Activated CD8-positive, alpha-beta memory T cell treated with anti-CD3 and anti-CD28 coated beads for 24 hours (primary cell): Measurements from ENCODE around the gene NECTIN1.

Source experiments
- DNase-seq: peaks from one replicate; pipeline ENCODE4 v3.0.0-alpha.2; 2020

Gene NECTIN1

DNA sequence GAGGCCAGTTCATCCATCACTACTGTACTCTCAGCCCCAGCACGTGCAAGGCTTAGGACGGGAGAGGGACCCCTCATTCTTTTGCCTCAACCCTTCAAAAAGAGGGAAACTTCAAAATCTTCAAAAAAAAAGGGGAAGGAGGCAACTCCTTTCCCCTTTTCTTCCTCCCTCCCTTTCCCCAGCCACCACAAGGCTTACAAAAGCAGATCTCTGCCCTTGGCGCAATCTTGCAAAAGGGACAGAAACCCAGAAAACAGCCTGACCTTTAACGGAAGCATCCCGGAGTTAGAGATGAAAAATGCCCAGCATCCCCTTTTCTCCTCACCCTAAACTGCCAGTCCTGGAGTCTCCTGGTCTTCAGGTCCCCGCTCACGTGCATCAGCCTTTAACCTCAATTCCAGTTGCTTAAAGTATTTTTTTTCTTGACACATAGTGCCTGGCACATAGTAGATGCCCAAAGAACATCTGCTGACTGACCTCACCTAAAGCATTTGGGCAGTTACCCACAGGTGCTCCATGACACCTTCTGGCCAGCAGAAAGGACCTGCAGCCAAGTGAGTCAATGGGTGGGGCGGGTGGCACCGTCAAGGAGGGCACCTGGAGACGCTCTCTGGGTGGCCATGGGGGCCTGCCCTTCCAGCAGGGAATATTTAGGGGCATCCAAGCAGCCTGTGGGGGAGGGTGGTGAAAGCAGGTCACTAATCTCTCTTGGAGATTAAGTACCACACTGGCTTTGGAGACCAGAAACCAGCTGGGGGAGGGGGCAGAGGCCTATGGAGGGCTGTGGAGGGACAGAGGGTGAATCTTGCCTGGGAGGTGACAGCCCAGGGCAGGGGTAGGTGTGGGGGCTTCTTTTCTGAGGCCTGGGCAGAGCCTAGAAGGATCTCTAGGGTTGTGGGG, 16.3 kb downstream of the NECTIN1 start:
- DNase-seq, result no peak

DNA sequence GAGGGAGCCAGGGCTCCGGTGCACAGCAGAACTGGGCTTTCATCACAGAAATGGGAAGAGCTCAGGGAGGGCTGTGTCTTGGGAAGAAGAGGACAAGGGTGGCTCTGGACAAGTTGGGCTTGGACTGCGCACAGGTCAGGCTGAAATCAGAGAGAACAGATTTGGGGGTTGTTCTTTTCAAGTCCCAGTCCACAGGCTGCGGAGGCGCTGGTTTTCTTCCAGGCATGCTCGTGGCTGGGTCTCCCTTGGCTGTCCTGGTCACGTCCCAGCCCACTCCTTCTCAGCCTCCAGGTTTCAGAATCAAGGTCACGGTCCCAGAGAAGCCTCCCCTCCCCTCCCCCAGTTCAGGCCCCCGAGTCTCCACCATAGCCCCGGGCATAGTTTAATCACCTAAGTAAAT, 17.0 kb downstream of the NECTIN1 start:
- DNase-seq, result no peak

DNA sequence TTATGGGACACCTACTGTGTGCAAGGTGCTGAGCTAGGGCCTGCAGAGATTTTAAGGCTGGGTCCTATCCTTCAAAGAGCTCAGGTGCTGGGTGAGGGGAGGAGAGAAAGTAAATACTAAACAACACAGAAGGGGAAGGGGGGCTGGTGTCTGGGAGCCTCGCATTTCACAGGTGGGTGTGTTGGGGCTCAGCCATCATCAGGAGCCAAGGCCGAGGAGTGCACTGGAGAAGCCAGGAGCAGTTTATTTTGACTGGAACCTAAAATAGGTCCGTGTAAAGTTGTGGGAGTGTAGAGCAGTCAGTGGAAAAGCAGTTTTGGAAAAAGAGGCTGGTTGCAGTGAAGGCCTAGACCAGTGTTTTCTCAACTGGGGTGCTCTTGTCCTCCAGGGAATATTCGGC, 17.5 kb downstream of the NECTIN1 start:
- DNase-seq, result no peak

DNA sequence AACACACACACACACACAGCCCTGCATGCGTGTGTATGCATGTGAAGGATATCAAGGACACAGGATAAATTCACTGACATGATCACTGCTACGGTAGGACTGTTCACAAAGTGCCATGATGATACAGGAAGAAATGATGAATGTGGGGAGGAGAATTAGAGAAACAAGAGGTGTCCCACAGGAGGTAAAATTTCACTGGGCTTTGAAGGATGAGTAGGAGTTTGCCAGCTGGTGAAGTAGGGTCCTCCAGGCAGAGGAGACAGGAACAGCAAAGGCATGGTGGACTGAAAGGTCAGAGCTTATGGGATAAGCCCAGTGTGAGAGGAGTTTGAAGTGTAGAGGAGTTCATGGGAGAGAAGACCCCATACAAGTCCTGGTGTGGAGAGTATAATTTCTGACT, 18.6 kb downstream of the NECTIN1 start:
- no peak for DNase-seq

DNA sequence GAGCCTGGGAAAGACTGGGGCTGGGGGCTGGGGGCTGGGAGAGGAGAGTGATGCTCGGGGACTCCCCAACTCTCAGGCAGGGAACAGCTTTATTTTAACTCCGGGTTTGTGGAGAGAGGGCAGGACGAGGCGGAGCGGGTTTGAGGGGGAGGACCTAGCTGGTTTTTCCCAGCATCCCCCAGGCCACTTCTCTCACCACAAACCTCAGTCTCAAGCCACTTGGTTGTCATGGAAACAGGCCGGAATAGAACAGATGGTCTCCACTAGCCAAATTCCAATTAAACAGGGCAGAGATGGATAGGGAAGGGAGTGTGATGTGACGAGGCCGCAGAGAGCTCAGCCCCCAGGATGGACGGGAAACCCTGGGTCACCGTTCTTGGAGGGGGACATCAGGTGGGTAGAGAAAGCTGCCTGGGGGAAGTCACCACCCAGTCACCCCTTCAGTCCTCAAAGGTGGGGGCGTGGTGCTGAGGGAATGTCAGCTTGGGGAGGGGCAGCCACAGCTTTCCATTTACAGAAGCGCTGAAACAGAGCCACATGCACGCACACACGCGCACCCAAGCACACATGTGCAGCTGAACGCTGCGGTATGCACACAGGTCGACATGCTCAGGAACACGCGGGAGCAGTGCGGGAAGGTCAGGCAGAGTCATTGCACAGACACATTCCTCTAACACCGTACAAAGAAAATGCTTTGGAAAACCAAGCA, 19.2 kb downstream of the NECTIN1 start:
- DNase-seq, result no peak

DNA sequence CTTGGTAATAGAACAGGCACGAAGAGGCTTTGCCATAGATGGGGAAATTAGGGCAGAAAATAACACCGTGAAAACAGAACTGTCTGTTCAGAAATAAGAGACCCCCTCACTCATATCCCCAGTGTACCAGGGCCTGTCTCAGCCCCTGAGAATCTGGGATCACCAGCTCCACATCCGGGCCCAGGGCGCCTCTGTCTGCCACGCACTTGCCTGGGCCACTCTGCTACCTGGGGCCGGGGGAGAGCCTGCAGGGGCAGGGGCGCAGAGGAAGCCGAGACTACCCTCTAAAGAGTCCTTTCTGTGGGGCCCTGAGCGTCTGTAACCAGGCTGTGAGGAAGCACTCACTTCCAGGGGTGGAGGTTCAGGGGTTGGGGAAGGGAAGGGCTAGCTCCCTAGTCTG, 19.8 kb downstream of the NECTIN1 start:
- no peak for DNase-seq

DNA sequence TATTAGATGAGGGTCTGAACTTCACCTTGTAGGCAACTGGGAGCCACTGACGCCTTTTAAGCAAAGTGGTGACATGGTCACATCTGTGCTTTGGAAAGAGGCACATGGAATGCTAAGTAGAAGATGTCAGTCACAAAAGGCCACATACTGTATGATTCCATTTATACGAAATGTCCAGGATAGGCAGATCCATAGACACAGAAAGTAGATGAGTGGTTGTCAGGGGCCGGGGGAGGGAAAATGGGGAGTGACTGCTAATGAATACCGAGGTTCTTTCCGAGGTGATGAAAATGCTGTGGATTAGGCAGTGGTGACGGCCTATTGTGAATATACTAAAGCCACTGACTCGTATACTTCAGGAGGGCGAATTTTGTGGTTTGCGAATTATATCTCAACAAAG, 20.6 kb downstream of the NECTIN1 start:
- no peak for DNase-seq

DNA sequence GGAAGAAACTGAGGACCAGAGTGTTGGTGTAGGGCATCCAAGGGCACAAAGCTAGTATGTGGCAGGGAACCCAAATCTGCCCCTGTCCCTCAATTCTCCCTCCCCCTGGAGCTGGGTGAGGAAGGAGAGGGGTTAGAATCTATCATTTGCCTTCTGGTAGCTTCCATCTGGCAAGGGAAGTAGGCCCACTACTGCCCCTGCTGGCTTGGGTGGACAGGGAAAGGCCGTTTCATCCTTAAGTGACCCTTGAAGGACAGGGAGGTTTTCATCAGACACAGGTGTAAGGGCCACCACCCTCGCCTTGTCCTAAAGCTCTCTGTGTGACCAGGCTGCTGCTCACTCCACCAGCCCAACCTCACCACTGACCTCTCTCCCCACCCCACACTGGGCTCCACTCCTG, 22.1 kb downstream of the NECTIN1 start:
- no peak for DNase-seq

DNA sequence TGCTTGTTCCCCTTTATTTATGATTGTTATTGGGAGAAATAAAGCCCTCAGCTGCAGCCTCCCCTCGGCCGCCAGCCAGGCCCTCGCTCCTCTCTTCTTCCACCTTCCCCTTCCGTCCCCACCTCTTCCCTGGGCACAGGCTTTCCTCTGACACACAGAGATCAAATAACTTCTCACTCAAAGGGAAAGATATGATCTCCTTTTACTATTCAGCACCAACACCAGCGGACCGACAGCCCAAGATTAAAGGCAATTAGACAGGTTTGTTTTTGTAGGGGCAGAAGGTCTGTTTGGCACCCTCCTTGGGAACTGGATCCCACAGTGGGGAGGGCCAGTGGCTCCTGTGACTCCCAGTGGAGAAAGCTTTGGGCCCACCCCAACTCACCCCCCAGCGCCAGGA, 23.0 kb downstream of the NECTIN1 start:
- DNase-seq, result no peak

DNA sequence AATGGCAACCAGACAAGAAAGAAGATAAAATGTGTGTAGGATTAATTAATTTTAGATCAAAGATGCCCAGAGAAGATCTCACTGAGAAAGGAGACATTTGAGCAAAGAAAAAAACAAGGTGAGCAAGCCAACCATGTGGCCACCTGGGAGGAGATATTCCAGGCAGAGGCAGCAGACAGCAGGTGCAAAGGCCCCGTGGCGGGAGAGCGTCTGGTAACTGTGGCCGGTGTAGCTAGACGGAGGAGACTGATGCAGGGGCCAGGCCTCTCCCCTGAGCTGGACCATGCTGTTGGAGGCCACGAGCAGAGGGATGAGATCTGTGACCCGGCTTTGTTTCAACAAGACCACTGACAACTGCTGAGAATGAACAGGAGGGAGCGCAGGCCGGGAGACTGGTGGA, 23.6 kb downstream of the NECTIN1 start:
- no peak for DNase-seq

DNA sequence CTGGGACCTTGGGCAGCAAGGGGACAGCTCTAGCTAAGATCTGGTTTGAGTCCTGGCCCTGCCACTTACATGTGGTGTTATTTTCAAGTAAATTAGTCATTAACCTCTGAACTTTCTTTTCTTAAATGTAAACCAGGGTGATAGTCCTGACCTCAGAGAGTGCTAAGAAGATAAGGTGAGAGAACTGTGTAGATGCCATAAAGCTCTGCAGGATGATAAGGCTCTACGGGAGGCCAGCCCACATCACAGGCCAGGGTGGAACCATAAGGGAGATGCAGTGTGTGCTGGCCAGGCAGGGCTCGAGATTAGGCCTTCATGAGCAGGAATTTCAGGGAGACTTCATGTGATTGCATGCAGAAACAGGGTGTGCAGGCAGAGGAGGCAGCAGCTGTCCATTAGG, 24.2 kb downstream of the NECTIN1 start:
- DNase-seq, result no peak

DNA sequence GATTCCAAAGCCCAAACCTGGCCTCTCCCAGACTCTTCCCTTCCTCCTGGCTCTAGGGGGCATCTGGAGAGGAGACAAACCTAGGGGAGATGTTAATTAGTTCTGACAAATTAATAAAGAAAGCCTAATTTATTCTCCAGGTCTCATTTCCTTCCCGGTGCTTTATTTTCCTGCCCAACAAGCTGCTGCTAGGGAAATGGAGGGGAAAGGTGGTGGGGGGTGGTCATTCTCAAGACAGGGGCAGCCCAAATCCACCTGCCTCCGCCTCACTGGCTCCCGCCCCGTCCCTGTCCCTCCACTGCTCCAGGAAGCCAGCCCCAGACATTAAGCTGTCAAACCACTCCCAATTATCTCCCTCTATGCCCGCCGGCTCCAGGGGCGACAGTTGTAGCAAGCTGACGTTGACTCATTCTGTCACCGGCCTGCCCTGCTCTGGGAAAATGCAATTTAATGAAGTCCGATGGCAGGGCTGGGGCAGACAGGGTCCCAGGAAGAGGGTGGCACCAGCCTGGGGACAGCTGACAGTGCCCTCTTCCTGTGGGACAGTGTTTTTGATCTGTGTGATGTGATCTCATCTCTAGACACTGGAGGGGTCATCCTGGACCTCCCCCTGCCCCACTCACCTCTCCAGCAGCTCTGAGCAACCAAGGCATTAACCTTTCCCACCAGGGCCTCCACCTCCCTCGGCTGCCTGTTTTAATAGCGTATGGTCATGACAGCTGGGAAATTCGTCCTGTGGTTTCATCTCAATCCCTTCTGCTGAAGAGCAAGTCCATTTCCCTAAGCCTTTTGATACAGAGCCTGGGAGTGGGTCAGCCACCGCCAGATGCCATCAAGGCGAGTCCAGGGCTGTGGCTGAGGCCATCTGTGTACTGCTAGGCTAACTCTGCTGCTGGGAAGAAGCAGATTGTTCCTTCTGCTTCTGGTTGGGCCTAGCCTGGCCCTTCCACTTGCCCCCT, 27.1 kb downstream of the NECTIN1 start:
- DNase-seq, result no peak

DNA sequence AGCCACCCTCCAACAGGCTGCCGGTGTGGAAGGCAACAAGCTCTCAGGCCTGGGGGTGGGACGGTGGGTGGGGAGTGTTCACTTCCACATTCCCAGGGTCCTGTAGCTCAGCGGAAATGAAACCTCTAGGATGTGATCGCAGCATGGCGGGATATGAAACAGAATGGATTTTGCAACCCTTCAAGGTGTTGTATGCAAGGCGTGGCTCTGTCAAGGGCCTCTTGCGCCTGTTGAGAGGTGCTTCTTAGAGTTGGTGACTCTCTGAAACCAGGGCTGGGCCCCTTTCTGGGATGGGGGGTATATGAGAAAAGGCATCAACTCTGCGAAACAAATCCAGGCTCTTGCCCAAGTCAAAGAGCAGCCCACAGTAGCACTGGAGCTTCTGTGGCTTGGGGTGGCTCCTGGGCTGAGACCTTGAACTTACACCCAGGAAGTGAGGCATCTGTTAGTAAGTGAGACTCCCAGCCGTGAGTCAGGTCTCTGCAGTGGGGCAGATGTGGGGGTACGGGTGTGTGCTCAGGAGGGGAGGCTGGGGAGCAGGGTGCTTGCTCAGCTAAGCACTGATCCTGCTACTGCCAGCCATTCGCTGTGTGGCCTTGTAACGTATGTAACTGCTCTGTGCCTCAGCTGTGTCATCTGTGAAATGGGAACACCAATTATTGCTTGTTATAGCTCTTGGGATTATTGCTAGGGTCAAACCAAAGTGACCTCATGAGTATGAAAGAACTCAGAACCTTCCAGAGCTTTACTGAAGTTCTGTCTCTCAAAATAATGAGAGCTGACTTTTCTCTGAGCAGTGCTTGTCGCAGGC, 28.3 kb downstream of the NECTIN1 start:
- DNase-seq, result no peak

DNA sequence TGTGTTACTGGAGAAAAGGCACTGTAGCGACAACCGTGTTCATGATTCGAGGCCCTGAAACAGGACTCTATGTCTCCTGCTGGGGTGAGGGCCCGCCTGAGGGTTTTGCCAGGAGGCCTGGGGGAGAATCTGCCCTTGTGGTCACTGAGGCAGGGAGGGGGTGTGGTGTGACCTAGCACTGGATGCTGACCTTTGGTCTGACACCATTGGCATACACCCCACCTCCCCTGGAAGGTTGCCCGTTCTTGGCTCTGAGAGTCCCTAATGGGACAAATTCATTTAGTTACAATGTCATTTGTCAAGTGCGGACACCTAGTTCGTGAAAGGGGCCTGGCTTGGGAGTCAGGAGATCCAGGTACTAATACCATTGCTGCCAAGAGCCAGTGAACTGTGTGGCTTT, 29.0 kb downstream of the NECTIN1 start:
- DNase-seq, result no peak

DNA sequence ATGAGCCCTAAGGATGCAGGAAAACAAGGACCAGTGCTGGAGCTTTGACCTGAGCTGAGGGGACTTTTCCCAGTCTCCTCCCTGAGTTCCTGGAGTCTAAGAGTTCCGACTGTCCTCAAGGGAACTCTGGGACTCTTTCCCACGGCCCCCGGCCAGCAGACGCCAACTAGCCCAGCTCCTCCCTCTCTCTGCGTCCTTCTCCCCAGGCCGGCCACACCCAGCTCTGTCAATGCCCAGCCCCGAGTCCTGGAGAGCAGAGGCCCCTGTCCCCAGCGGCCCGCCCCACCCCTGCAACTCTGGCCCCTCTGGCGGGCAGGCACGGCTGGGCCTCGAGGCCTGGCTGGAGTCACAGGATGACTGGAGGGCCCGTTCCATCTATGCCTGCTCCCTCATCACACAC, 29.8 kb downstream of the NECTIN1 start:
- no peak for DNase-seq

DNA sequence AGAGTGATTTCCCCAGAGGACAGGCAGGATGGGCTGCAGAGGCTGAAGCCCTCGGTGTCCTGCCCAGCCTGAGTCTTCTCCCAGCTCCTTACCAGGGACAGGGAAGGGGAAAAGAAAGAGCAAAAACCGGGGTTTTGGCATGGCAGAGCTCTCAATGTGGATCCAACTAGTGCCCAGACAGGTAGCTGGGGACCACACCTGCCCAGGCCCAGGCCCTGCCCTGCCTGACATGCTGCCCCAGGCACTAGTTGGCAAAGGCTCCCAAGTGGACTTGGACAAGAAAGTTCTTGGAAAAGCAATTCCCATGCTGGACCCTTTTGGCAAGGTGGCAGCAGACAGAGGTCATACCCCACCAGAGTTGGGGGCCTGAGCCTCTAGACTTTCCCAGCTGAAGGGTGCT, 31.1 kb downstream of the NECTIN1 start:
- no peak for DNase-seq

DNA sequence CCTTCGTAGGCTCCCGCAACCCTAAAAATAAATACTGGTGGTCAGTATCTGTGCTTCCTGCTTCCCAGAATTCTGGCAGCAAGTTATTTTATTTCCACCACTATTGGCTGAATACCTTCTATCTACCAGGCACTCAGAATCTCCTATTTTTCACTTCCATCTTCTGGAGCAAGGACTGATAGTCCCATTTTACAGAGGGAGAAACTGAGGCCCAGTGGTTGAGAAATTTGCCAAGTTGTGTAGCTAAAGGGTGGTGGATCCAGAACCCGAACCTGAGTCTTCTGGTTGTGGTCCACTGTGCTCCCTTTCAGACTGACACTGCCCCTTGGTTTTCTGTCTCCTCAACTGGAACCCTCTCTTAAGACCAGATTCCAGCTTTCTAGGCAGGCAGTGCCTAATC, 31.6 kb downstream of the NECTIN1 start:
- no peak for DNase-seq

DNA sequence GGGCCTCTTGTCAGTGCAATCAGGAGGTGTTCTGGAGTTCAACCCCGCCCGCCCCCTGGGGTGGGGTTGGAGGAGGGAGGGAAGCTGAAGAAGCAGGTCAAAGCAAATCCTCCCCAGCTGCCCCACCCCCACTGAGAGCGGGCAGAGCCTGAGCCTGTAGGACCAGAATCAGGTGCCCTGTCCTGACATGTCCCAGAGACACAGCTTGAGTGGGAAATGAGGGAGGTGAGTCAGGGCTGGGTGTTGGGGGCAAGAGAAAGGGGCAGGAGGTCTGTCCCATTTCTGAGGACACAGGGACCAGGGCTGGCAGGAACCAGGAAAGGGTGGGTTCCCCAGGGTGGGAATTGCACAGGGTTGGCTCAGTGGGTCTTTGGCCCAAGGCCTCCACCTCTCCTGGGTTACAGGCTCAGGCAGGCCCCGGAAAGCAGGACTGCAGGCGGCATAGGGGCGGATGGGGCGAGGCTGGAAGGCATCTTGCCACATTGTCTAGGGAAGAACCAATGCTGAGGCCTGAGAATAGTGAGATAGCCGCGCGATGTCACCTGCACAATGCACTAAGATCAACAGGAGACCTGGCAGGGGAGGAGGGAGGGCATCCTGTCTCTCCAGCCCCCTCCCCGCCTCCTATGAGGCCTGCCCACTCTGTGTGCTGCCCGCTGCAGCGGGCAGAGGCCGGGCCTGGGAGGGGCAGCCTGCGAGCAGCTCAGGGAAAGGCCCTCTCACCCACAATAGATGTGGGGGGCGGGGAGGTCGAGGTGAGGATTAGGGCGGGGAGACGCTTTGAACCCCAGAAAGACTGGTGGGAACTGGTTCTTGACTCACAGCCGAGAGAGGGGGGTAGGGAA, 32.4 kb downstream of the NECTIN1 start:
- no peak for DNase-seq

DNA sequence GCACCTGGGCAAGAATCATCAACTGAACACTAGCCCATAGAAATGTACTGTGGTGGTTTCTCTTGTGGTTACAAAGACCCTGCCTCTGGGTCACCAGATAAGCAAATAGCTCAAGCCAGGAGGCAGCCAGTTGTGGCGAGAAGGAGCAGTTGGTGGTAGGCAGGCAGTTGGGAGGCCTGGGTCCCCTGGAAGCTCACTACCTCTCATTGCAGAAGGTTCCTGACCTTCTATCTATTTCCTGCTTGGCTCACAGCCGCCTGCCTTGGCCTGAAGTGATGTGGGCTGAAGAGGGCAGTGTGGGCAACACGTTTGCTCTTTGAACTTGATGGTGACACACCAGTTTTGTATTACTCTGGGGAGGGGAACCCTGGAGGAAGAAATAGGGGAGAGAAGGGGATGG, 34.7 kb downstream of the NECTIN1 start:
- DNase-seq, result no peak

DNA sequence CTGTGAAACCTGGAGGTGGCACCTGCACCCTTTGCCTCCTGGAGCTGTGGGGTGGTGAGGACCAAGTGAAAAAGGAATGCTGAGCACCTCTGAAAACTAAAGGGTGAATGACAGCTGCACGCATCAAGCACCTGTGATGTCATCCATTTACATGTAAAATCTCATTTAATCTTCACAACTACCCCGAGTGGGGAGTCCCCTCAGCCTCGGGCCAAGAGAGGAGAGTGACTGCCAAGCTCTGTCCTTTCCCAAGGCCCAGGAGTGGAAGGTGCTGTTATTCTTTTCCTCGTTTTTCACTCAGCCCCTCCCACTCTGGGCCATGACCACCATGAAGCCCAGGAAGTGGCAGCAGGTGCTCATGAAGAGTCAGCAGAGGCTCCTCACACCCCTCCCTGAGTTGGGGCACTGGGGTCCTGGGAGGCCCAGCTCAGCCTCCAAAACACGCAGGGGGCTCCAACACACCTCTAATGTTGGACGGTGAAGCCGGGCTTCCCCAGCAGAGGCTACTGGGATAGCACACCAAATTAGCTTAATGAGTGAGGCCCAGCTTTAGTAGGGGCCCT, 35.7 kb downstream of the NECTIN1 start:
- no peak for DNase-seq

DNA sequence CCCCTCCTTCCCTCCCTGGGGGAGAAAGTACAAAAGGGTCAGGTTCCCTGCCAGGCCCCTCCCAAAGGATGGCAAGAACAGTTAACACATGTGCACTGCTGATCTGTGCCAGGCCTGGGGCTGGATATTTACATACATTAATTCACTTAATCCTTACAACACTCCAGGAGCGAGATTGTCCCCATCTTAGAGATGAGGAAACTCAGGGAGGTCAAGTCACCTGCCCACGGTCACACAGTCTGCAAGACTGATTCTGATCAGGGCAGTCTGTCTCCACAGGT, 36.5 kb downstream of the NECTIN1 start:
- DNase-seq, result no peak
